D721Med (cell line): Measurements from ENCODE around the gene TNK2.
"Not testable (repeated sequence)": the region's sequence is repeated elsewhere in the genome, so short reads cannot be mapped to it uniquely, and the experiment has no call there.

Experiments used
- DNase-seq: peaks from one replicate; pipeline ENCODE4 v3.0.0; 2011; ENCODE audit warnings: low spot score; ENCODE audit not compliant: insufficient read length
- FAIRE-seq: peaks from 2 replicates; lab custom pipeline; 2011; peaks lifted over from hg19 to GRCh38; lab: Jason Lieb, UNC
- CTCF ChIP-seq: IDR thresholded peaks from 2 replicates; pipeline ENCODE4 v1.5.1; 2012; ENCODE audit warnings: mild to moderate bottlenecking, control low read depth; ENCODE audit not compliant: insufficient read depth; ENCODE audit errors: missing control alignments

The TNK2 gene

GRCh38 chr3:195914648-195915473 is 6.5 kb upstream of the TNK2 start:
- no peak for FAIRE-seq
- peak; percentile 93 for DNase-seq
- peak; percentile 94 for TF ChIP-seq CTCF

- not testable (repeated sequence) for DNase-seq, FAIRE-seq
Measured at GRCh38 chr3:195914146-195914545, 5.8 kb upstream of the TNK2 start.

GRCh38 chr3:195913382-195913781 is 5.0 kb upstream of the TNK2 start:
- DNase-seq, result no peak
- no peak for FAIRE-seq

GRCh38 chr3:195911946-195912270 is 3.6 kb upstream of the TNK2 start:
- FAIRE-seq (no peak), DNase-seq (no peak)
- no peak for TF ChIP-seq CTCF

More at GRCh38 chr3:195913382-195913781, 5.0 kb upstream of the TNK2 start:
- no peak for TF ChIP-seq CTCF

- no peak for DNase-seq
- TF ChIP-seq CTCF, result no peak
- FAIRE-seq, result no peak
Measured at GRCh38 chr3:195911041-195911945, 2.9 kb upstream of the TNK2 start.

- no peak for TF ChIP-seq CTCF
- FAIRE-seq (no peak), DNase-seq (no peak)
Measured at GRCh38 chr3:195910499-195910845, 2.1 kb upstream of the TNK2 start.

- no peak for FAIRE-seq
- no peak for TF ChIP-seq CTCF
- DNase-seq, result peak; percentile 100
Measured at GRCh38 chr3:195909644-195910498, 1.5 kb upstream of the TNK2 start.
